Renal cortical epithelial cell (primary cell): ENCODE measurements around the gene DRAP1. TPM values are rescaled to one million over a fixed set of nuclear protein-coding genes. Genes with fewer than 3 reads are reported as not detected.

Source experiments
- DNase-seq: peaks from one replicate; pipeline ENCODE4 v3.0.0-alpha.2; 2011; ENCODE audit warnings: low read depth
- total RNA-seq: library from RNA; depleted of rRNA; stranded (reverse); fragments of >200 nt; gene quantifications from 2 replicates; pipeline ENCODE4 v1.2.3, GENCODE V29; 2014

The DRAP1 gene
- total RNA-seq, 1 donor from 2014 or later = 54.2 TPM

DNA sequence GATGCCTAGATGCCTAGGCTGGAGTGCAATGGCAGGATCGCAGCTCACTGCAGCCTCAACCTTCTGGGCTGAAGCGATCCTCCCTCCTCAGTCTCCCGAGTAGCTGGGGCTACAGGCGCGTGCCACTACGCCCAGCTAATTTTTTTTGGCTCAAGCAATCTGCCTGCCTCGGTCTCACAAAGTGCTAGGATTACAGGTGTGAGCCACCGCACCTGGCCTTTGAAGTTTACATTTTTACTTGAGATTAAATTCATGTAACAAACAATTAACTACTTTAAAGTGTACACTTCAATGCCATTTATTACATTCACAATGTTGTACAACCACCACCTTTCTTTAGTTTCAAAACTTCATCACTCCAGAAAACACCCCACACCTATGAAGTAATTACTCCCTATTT is 15.5 kb upstream of the DRAP1 start:
- DNase-seq = no peak

DNA sequence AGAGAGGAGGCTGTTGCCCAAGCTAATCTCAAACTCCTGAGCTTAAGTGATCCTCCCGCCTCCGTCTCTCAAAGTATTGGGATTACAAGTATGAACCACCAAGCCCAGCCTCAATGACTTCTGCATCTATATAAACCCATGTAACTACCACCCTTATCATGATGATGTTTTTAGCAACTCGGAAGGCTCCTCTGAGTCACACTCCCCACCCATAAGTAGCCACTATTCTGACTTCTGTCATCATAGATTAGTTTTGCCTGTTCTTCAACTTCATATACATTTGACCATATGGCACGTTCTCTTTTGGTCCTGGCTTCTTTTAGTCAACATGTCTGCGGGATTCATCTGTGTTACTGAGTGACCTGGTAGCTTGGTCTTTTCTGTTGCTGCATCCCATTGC is 12.6 kb upstream of the DRAP1 start:
- DNase-seq = no peak

DNA sequence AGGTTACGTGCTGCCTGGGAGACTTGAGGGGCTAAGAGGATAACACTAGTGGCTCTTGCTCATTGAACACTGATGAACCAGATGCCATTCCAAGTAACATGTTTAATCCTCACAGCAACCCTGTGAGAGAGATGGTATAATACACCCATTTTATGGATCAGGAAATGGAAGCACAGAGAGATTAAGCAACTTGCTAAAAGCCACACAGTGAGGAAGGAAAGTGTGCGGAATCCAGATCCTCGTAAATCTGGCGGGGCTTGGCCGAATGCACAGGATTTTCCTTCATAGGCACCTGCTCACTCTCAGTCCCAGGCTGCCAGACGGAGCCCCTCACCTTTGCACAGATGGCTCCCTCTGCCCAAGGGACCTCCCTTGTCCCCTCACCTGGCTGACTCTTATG is 11.3 kb upstream of the DRAP1 start:
- no peak for DNase-seq

DNA sequence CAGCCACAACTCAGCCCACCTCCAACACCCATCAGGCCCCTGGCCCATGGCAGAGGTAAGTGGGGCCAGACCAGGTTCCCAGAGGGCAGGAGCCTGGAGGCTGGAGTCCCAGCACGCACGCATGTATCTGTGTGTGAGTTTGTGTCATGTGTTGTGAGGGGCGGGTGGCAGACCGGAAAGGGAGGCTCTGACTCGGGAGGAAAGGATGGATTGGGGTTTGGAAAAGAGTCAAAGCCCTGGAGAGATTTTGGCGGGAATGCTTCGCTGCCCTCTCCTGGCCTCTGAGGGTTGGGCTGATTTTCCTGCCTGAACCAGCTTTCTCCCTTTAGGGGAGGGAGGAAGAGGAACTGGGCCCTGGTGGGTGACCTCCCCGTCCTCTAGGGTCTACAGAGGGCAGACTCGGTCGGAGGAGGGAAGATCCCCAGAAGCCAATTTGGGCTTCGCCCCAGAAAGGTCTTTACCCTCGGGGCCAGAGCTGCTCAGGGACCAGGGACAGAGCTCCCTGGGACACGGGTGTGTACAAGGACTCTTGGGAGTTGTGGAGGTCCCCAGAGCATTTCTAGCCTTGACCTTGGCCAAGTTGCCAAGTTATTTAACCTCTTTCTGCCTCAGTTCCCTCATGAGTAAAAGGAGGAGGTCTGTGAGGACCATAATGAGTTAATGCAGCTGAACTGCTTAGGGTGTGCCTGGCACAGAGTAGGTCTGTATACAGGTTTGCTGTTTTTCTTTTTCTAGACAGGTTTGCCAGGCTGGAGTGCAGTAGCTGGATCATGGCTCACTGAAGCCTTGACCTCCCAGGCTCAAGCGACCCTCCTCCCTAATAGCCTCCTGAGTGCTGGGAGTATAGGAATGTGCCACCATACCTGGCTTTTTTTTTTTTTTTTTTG is 7.3 kb upstream of the DRAP1 start:
- DNase-seq = peak; percentile 60

DNA sequence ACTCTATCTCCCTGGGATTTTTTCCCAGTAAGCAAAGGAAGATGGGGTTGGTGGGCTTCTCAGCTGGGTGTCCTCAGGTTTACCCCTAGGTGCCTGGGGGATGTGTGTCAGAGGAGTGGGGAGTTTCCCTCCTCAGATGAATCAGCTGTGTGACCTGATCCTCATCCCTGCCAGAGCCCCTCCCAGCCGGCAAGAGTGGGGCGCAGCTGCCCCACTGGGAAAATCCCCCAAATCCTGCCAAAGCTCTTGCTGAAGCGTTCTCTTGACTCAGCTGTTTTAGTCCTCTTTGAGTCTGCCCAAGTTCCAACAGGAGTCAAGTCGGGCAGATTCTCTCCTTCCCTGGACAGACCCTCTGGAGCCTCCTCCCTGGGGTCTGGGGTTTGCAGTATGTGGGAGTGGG is 6.4 kb upstream of the DRAP1 start:
- peak; percentile 59 for DNase-seq

DNA sequence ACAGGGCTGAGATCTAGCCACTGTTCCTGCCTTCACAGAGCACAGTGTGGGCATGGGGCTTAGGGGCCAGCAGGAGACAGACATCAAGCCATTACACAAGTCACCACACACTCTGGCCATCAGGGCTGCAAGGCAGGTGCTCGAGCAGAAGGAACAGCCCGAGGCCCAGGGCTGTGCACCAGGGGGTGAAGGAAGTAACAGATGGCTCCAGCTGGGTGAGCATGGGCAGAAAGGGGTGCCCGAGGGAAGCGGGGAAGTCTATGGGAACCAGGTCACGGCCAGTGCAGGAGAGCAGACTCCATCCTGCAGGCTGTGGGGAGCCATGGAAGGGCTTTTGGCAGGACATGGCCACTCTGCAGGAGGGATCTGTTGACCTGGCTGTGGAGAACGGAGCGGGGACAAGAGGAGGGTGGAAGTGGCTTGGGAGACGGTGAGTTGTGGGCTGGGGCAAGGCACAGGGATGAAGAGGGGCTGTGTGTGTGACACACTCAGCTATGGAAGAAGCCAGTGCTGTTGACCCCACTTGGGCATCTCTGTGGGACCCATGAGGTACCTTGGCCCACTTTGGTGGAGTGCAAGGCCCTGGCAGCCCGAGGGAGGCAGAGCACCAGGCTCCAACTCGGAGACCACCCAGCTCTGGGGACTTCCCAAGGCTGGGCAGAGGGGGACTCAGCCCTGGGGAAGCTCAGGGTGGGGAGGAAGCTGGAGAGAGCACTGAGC is 4.0 kb upstream of the DRAP1 start:
- no peak for DNase-seq

DNA sequence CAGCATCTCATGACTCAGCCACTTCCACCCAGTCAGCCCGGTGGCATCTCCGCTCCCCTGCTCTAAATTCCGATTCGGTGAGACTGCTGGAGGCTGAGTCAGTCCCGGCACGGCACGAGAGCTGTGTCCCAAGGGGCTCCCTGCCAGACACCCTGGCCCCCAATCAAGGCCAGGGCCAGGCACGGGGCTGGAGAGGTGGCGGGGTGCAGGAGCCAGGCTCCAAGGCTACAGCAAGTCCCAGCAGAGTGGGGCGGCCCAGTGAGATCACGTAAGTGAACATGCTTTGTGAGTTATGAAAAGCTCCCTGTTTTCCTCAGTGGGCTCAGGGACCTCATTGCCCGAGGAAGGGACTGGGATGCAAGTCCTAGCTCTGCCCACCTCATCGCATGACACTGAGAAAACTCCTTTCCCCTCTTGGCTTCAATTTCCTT is 3.4 kb upstream of the DRAP1 start:
- peak; percentile 92 for DNase-seq

DNA sequence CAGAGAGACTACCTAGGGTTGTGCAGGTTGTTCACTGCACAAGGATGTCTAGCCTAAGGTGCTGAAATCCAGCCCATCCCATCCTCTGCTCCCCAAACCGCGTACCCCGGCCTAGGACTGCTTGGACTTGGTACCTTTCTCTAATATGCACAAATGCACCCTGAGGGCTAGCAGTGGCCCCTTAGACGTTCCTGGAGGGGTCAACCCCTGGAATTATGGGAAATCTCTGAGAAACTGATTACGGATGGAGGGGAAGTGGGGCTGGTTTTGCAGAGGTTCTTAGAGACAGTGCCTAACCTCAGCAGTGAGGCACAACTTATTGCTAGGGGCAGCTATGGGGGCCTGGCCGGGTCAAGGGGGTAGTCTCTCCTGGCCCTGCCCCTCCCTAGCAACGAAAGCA is 2.8 kb upstream of the DRAP1 start:
- no peak for DNase-seq

DNA sequence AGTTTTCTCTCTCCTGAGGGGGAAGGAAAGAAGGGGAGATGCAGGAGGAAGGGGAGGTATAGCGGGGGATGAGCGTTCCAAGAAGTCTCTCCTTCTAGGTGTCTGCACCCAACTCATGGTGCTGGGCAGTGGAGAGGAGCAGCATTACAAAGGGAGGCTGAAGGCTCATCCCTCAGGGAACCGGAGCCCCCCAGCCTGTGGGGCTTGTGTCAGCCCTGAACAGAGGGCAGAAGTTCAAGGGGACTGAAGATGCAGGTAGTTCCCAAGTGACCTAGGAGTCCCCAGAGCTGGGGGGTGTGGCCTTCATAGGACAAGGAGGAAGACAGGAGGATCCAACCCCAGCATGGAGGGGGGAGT is 2.2 kb upstream of the DRAP1 start:
- DNase-seq = no peak

DNA sequence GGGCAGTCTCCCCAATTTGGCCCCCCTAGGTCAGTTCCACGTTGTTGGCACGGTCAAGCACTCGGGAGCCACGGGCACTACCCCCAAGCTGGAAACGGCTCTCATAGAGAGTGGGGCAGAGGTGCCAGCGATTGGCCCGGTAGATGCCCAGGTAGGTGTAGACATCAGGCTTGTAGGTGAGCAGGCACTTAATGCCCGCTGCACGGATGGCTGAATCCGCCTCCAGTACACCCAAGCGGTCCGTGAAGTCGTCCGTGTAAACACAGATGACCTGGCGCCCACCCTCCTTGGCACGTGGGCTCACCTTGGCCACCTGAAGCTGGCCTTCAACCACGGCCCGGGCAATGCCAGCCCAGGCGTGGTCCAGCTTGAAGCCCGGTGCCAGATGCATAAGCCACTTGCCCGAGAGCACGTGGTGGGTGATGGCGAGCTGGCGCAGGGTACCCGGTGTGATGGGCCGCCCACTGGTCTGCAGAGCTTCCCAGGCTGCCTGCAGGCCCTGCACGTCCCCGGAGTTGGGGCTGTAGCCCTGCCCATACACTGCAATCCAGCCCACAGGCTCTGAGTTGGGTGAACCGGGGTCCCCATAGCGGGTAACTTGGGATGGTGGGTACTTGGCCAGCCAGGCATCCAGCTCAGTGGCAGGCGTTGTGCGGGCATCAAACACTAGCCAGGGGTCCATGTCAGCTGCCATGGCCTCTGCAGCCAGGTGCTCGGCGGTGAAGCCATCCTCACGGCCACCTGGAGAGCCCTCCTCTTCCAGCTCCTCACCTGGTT is 1.6 kb upstream of the DRAP1 start:
- no peak for DNase-seq

DNA sequence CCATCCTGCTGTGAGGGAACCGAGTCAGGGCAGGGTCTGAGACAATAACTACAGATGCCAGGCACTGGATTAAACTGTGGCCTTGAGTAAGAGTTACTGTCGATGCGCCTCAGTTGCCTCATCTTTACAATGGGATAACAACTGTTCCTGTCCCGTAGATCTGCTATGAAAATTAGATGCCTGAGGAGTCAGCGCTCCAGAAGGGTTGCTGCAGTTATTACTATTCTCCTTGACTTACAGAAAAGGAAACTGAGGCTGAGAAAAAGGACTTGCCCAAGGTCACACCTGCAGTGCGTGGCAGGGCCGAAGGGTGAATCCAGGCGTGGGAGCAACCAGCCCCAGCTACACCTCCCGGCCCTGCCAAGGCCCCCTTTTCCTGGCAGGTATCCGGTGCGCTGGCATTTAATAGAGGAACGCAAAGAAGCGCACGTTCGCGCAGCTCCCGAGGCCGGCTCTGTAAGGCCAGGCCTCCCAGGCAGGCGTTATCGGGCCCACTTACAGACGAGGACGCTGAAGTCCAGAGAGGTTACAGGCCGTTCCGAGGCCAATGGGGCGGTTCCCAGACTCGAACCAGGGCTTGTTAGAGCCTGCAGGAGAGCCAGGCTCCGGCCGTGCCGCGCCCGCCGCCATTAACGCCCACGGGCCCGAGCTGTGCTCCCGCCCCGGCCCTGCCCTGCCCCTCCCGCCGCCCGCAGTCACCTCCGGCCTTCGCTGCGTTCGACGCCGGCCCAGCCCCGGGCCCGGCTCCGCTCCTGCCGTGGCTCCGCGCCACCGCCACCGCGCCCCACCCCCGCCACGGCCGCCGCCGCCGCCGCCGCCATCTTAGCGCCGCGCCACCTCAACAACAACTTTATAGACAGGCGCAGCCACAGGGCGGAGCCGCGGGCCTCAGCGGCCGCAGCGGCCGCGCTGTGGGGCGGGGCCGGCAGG is 750 bp upstream of the DRAP1 start, which contains the start of gene C11orf68:
Gene C11orf68 (minus strand): TSS at position 852 of the 930 bp plus-strand sequence. CDS start 31 bp downstream, at position 821.
- no peak for DNase-seq

DNA sequence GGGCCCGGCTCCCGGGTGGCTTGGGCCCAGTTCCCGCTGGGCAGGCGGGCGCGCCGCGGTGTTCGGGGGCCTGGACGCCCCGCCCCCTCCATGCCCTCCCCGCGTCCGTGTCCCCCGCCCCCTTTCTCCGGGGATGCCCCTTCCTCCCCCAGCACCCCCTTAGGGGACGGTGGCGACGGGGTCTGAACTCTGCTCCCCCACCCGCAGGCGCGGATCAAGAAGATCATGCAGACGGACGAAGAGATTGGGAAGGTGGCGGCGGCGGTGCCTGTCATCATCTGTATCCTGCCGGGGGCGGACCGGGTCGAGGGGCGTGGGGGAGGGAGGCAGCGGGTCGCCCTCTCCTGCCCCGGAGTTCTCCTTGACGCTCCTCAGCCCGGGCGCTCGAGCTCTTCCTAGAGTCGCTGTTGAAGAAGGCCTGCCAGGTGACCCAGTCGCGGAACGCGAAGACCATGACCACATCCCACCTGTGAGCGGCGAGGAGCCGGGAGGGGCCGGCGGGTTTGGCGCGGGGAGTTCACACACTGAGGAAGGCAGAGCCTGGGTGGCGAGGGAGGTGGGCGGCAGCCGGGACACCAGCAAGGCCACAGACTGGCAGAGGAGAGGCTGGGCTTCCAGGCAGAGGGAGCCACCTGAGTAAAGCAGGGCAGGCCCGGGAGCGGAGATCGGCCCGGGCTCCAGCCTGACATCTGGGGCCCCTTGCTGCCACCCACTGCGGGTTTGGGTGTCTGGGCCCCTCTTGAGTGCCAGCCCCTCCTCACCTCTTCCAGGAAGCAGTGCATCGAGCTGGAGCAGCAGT is 546 bp downstream of the DRAP1 start:
- DNase-seq = no peak

DNA sequence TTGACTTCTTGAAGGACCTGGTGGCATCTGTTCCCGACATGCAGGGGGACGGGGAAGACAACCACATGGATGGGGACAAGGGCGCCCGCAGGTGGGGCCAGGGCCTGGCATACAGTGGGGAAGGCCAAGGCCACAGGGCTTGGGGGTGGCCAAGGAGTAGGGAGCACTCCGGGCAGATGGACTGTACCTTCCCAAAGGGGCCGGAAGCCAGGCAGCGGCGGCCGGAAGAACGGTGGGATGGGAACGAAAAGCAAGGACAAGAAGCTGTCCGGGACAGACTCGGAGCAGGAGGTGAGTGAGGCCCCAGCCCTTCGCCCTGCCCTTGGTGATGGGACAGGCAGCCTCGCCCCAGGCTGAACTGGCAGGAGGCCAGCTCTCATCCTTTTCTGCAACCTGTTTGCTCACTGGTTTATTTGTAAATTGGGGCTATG is 1.2 kb downstream of the DRAP1 start:
- DNase-seq = no peak

DNA sequence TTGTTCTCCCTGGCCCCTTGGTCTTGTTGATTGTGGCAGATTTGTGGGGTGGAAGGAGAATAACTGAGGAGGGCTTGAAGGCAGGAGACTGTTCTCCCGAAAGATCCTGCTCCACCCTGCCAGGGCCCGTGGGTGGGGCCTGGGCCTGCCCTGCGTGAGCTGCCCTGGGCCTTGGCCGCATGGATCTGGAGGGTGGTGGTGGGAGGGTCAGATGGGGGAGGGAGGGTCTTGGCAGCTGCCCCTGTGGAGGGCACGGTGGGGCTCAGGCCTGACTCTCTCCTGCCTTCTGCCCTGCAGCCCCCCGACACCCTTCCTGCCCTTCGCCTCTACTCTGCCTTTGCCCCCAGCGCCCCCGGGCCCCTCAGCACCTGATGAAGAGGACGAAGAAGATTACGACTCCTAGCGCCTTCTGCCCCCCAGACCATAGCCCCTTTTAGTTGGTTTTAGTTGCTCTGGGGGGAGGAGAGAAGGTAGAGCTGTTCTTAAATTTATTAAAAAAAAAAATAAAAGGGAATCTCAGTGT is 1.9 kb downstream of the DRAP1 start:
- DNase-seq = no peak

DNA sequence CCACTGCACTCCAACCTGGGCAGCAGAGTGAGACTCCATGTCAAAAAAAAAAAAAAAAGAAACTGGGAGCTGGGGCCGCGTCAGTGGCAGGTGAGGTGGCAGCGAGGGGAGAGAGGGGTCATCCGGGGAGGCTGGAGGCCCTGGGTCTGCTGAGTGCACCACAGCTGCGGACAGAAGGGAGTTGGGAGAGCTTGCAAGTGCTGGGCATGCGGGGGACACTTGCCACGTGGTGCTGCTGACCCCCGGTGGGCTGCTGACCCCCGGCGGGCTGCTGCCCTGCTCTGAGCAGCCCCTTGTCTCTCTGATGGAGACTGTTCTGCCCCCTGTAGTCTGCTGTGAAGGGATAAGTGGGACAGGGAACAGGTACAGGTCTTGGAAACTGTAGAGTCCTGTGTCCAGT is 2.6 kb downstream of the DRAP1 start:
- no peak for DNase-seq

DNA sequence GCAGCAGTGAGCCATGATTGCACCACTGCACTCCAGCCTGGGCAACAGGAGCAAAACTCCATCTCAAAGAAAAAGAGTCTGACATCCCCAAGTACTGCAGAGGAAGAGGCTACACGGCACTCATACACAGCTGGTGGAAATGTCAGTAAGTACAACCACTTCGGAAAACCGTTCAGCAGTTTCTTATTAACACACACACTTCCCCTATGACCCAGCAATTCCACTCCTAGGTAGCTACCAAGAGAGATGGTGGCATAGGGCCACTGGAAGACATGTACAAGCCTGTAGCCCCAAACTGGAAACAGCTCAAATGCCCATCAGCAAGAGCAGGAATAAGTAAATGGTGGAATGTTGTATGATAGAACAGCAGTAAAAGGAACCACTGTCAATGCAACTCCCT is 3.3 kb downstream of the DRAP1 start:
- no peak for DNase-seq

DNA sequence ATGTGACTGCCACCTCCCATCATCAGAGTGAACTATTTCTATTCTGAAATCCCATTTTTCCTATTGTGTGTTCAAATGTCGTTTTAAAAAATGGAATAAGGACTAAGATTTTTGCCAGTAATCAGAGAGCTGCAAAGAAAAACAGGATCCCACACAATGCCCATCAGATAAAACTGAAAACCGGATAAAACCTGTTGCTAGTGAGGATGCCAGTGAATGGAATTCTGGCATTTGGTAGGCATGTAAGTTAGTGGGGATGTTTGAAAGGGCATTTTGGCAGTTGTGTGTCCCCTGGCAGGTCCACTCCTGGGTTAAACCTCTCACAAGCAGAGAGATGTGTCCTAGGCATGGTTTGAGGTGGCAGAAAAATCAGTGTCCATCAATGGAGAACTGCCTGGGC is 6.2 kb downstream of the DRAP1 start:
- DNase-seq = no peak

DNA sequence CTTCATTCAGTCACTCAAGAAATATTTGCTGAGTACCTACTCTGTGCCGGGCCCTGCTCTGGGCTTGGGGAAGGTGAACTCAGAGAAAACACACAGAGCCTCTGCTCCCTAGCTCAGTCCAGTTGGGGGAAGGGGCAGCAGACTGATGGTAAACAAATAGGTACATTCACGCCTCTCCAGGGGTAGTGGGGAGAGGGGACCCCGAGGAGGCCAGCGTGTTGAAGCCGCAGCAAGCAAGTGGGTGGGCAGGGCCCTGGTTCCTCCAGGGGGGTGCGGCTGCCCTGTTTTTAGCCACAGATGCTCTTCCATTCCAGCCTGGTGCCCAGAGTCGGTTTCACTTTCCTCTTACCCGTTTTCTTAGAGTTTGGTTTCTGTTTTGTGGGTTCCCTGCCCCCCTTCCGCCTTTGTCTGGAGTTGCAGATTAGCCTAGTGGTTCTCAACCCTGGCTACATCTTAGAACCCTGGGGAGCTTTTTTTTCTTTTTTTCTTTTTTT is 8.7 kb downstream of the DRAP1 start:
- no peak for DNase-seq

DNA sequence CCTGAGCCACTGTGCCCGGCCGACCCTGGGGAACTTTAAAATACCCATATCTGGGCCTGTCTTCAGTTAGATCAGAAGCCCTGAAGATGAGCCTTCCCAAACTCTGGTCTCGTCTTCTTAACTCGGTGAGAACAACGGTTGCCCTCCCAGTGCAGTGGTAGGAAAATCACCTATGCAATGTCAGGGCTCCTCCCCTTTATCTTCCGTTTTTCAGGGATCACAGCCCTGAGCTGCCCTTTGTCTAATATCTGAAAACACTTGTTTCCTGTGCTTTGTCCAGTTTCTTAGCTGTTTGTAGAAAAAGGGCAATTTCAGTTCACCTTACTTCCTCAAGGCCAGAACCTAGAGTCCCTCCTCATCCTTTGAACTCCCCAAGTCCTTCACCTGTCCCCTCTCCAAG is 9.4 kb downstream of the DRAP1 start:
- DNase-seq = no peak
